ENCODE results near the gene AHDC1. TPM values are rescaled to one million over a fixed set of nuclear protein-coding genes. Genes with fewer than 3 reads are reported as not detected.

Gene AHDC1
- polyA plus RNA-seq, 3 donors, result 0.16 to 3.3 (median 0.30) TPM

- H3K4me3 Mint-ChIP-seq, result peak overlapping the region in 1 of 2 donors; percentile 51
- H3K36me3 ChIP-seq (replicated peaks in 1 of 2; ENCODE audit: control insufficient read depth in 1 of 2, insufficient read depth in 2 of 2, low read length in 2 of 2), result peaks cover 87 to 94% of the 10 kb centered on the region in 2 donors
- peak overlapping the region; percentile 47 to 84 for H3K27ac ChIP-seq (ENCODE audit: low read depth in 1 of 2, low read length in 2 of 2)
- H3K4me2 ChIP-seq (replicated peaks; ENCODE audit: extremely low read depth, low read length, poor library complexity, severe bottlenecking), result no peak overlapping the region
- peaks cover 0 to 85% of the 10 kb centered on the region in 2 donors for H3K36me3 Mint-ChIP-seq
- no peak for TF ChIP-seq CTCF (IDR thresholded peaks at IDR 0.05)
- DNase-seq, result no peak
- no peak overlapping the region for H3K4me3 ChIP-seq (replicated peaks in 1 of 3; ENCODE audit: low read depth in 2 of 3, low read length in 3 of 3)
- peak overlapping the region; percentile 70 to 89 (median 82) for H3K27ac Mint-ChIP-seq
- H3K9me3 Mint-ChIP-seq, result no peaks in the 10 kb centered on the region
- 81% methylated on average over 15 of the region's 26 CpGs for WGBS (ENCODE audit: insufficient coverage)
- peaks cover 0 to 2% (median 1%) of the 10 kb centered on the region in 3 donors for H3K27me3 Mint-ChIP-seq (ENCODE audit: low read depth in 3 of 3)
- peaks cover 56% of the 10 kb centered on the region for H3K4me1 Mint-ChIP-seq
- no peak overlapping the region for H3K9ac ChIP-seq (ENCODE audit: insufficient read depth, low read length, poor library complexity, severe bottlenecking)
- peaks cover 60% of the 10 kb centered on the region for H3K79me2 ChIP-seq (ENCODE audit: insufficient read depth, low read length)
- H4K20me1 ChIP-seq (ENCODE audit: insufficient read depth, low read length), result peaks cover 100% of the 10 kb centered on the region
- intact Hi-C loops (cut with micrococcal nuclease), result no loop called here
- H3K27me3 ChIP-seq (ENCODE audit: control insufficient read depth in 2 of 2, insufficient read depth in 2 of 2, low read length in 2 of 2), result no peaks in the 10 kb centered on the region
- H3K9me3 ChIP-seq (replicated peaks in 1 of 2; ENCODE audit: control insufficient read depth in 1 of 2, insufficient read depth in 1 of 2, low read length in 2 of 2), result no peaks in the 10 kb centered on the region
- H2AFZ ChIP-seq (ENCODE audit: insufficient read depth, low read depth, low read length, poor library complexity, severe bottlenecking), result no peak overlapping the region
- H3K4me1 ChIP-seq (ENCODE audit: control insufficient read depth in 1 of 2, insufficient read depth in 2 of 2, low read length in 2 of 2), result peaks cover 70 to 84% of the 10 kb centered on the region in 2 donors
Observed at GRCh38 chr1:27614625-27615344, 10.8 kb upstream of the AHDC1 start.

DNA sequence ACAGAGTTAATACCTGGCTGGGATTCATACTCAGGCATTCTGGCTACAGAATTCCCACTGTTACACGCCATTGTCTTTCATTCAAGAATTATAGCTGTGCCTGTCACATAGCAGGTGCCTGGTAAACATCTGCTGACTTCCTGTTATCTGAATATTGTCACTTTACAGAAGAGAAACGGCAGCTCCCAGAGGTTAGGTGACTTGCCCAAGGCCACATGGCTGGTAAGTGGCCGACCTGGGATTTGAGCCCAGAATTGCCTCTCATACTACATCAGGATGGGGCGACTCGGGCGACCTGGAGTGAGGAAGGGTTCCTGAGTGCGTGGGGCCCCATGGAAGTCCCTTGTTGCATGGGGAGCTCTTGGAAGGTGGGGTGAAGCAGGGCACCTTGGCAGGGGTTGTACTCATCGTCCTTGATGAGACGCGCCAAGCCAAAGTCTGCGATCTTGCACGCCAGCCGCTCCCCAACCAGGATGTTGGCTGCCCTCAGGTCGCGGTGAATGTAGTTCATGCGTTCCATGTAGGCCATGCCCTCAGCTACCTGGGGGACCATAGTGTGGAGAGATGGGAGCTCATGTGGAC lies 10.2 kb upstream of the AHDC1 start:
- H3K27ac Mint-ChIP-seq, result peak overlapping the region in 5 of 7 donors; percentile 49 to 89 (median 82)
- no peak overlapping the region for H3K9ac ChIP-seq (ENCODE audit: insufficient read depth, low read length, poor library complexity, severe bottlenecking)
- peaks cover 0 to 78% of the 10 kb centered on the region in 2 donors for H3K36me3 Mint-ChIP-seq
- H3K4me1 Mint-ChIP-seq, result peaks cover 49% of the 10 kb centered on the region
- no peak for DNase-seq
- peaks cover 0 to 2% (median 1%) of the 10 kb centered on the region in 3 donors for H3K27me3 Mint-ChIP-seq (ENCODE audit: low read depth in 3 of 3)
- peaks cover 53% of the 10 kb centered on the region for H3K79me2 ChIP-seq (ENCODE audit: insufficient read depth, low read length)
- intact Hi-C loops (cut with micrococcal nuclease), result no loop called here
- H3K36me3 ChIP-seq (replicated peaks in 1 of 2; ENCODE audit: control insufficient read depth in 1 of 2, insufficient read depth in 2 of 2, low read length in 2 of 2), result peaks cover 81 to 88% of the 10 kb centered on the region in 2 donors
- no peak overlapping the region for H2AFZ ChIP-seq (ENCODE audit: insufficient read depth, low read depth, low read length, poor library complexity, severe bottlenecking)
- no peak for TF ChIP-seq CTCF (IDR thresholded peaks at IDR 0.05)
- peaks cover 100% of the 10 kb centered on the region for H4K20me1 ChIP-seq (ENCODE audit: insufficient read depth, low read length)
- H3K9me3 ChIP-seq (replicated peaks in 1 of 2; ENCODE audit: control insufficient read depth in 1 of 2, insufficient read depth in 1 of 2, low read length in 2 of 2), result no peaks in the 10 kb centered on the region
- no peaks in the 10 kb centered on the region for H3K27me3 ChIP-seq (ENCODE audit: control insufficient read depth in 2 of 2, insufficient read depth in 2 of 2, low read length in 2 of 2)
- no peak overlapping the region for H3K4me3 Mint-ChIP-seq
- peaks cover 69 to 84% of the 10 kb centered on the region in 2 donors for H3K4me1 ChIP-seq (ENCODE audit: control insufficient read depth in 1 of 2, insufficient read depth in 2 of 2, low read length in 2 of 2)
- peak overlapping the region; percentile 47 to 84 for H3K27ac ChIP-seq (ENCODE audit: low read depth in 1 of 2, low read length in 2 of 2)
- H3K4me2 ChIP-seq (replicated peaks; ENCODE audit: extremely low read depth, low read length, poor library complexity, severe bottlenecking), result no peak overlapping the region
- WGBS (ENCODE audit: insufficient coverage), result 94% methylated on average over 14 of the region's 16 CpGs
- H3K9me3 Mint-ChIP-seq, result no peaks in the 10 kb centered on the region
- H3K4me3 ChIP-seq (replicated peaks in 1 of 3; ENCODE audit: low read depth in 2 of 3, low read length in 3 of 3), result no peak overlapping the region

All from CD14-positive monocyte (primary cell).